ENCODE results near the gene CACNA1E. TPM values are rescaled to one million over a fixed set of nuclear protein-coding genes. Genes with fewer than 3 reads are reported as not detected.

CACNA1E gene
- total and polyA plus RNA-seq, 2 donors (not counting 1 experiment from before 2014, with no cell fraction given) = 0.37 to 0.40 TPM

DNA sequence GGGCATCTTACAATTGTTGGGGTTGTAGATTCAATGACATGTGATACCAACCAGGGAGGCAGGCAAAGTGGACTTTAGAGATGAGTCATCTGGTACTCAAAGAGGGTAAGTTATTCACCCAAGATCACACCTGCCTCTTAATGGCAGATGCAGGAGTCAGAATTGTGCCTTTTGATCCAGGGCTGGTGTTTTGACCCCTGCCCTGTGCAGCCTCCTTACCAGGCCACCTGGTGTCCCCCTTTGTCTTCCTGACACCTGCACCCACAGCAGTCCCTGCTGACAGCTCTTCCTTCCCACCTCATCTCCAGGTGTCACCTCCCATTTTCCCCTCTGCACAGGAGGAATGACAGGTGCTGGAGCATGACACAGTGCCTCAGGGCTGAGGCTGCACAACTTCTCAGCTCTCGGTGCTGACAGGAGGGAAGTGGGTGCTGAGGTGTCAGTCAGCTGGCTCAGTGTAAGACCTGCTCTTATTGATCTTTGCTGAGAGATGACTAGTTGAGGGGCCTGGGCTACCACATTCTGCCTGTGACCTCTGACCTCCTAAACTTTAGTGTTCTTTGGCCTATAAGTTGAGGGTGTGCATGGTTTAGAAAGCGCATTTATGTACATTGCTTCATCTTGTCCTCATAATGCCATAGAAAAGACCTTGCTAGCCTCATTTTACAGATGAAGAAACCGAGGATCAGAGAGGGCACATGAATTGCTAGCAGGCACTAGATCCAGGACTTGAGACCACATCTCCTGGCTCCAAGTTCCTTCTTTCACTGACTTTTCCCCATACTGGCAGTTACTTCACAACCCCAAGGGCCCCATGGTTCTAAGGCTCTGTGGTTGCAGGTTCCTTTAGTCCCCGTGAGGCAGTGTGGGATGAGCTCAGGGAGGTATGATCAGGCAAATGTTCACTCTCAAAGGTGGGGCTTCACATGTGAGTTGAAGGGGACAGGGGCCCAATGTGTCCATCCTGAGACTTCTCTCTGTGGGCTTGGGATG, 31.3 kb downstream of the CACNA1E start:
- intact Hi-C loops (cut with micrococcal nuclease) = no loop called here

More for the DNA sequence above, 31.3 kb downstream of the CACNA1E start:
- no peak overlapping the region for H3K27ac ChIP-seq (ENCODE audit: low read length in 2 of 2)
- TF ChIP-seq, protein P1, sequence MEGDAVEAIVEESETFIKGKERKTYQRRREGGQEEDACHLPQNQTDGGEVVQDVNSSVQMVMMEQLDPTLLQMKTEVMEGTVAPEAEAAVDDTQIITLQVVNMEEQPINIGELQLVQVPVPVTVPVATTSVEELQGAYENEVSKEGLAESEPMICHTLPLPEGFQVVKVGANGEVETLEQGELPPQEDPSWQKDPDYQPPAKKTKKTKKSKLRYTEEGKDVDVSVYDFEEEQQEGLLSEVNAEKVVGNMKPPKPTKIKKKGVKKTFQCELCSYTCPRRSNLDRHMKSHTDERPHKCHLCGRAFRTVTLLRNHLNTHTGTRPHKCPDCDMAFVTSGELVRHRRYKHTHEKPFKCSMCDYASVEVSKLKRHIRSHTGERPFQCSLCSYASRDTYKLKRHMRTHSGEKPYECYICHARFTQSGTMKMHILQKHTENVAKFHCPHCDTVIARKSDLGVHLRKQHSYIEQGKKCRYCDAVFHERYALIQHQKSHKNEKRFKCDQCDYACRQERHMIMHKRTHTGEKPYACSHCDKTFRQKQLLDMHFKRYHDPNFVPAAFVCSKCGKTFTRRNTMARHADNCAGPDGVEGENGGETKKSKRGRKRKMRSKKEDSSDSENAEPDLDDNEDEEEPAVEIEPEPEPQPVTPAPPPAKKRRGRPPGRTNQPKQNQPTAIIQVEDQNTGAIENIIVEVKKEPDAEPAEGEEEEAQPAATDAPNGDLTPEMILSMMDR (IDR thresholded peaks at IDR 0.05) = no peak
- no peak for TF ChIP-seq EZH2 (IDR thresholded peaks at IDR 0.05; ENCODE audit: borderline replicate concordance, insufficient read depth, low read depth, low read length, poor library complexity, severe bottlenecking)
- DNase-seq (no peak), ATAC-seq (ENCODE audit: low read depth) (peak; percentile 14)
- H3K27ac Mint-ChIP-seq = no peak overlapping the region
- H4K20me1 ChIP-seq (ENCODE audit: control insufficient read depth, insufficient read depth, low read length, poor library complexity, severe bottlenecking) = no peaks in the 10 kb centered on the region
- no peak overlapping the region for H2AFZ ChIP-seq (ENCODE audit: insufficient read depth, low read depth, low read length, poor library complexity, severe bottlenecking)
- H3K9me3 ChIP-seq (ENCODE audit: control extremely low read depth in 1 of 3, control insufficient read depth in 2 of 3, insufficient read depth in 1 of 3, low read length in 2 of 3) = no peaks in the 10 kb centered on the region
- no peak overlapping the region for H3K4me2 ChIP-seq (replicated peaks; ENCODE audit: low read depth, low read length, poor library complexity, severe bottlenecking)
- H3K36me3 ChIP-seq (replicated peaks in 1 of 2; ENCODE audit: control extremely low read depth in 1 of 2, control insufficient read depth in 1 of 2, extremely low read depth in 1 of 2, insufficient read depth in 2 of 2, low read length in 1 of 2) = no peaks in the 10 kb centered on the region
- peaks cover 0 to 7% of the 10 kb centered on the region in 2 donors for H3K4me1 ChIP-seq (ENCODE audit: control insufficient read depth in 2 of 2, insufficient read depth in 2 of 2, low read length in 2 of 2)
- H3K4me3 ChIP-seq (ENCODE audit: control extremely low read depth in 1 of 5, extremely low read depth in 1 of 5, insufficient read depth in 1 of 5, low read depth in 2 of 5, low read length in 4 of 5) = no peak overlapping the region
- H3K9me3 Mint-ChIP-seq (ENCODE audit: insufficient read depth) = no peaks in the 10 kb centered on the region
- H3K79me2 ChIP-seq (ENCODE audit: control insufficient read depth, insufficient read depth, low read length) = no peaks in the 10 kb centered on the region
- peaks cover 9% of the 10 kb centered on the region for H3K4me1 Mint-ChIP-seq
- ChIA-PET CTCF (no interaction called here), POLR2A (no interaction called here)
- H3K27me3 ChIP-seq (replicated peaks in 1 of 4; ENCODE audit: control extremely low read depth in 1 of 4, control insufficient read depth in 3 of 4, insufficient read depth in 4 of 4, low read length in 3 of 4) = no peaks in the 10 kb centered on the region
- no peak overlapping the region for H3K4me3 Mint-ChIP-seq
- no peak overlapping the region for H3K9ac ChIP-seq (ENCODE audit: low read length)
- no peaks in the 10 kb centered on the region for H3K27me3 Mint-ChIP-seq
- 63% methylated on average over 4 of the region's 4 CpGs for WGBS (ENCODE audit: insufficient coverage)
